K562 (cell line): ENCODE data around the gene OR2V2. TPM values are rescaled to one million over a fixed set of nuclear protein-coding genes. Genes with fewer than 3 reads are reported as not detected.
A peak's percentile ranks its signal among the peaks of the same experiment; 100 is the strongest.

Experiments
- ATAC-seq: fragments of 200-7000 bp; cut with Tn5 transposase; 3 replicates; pipeline ENCODE4 v1.9.1; 2020; ENCODE audit warnings: moderate library complexity
- BruUV-seq: library from RNA; stranded (reverse); fragments of 400-500 nt; replicated peaks from 2 replicates; lab custom pipeline; 2021; lab: Mats Ljungman, UMichigan
- CTCF ChIA-PET: fragments of 300-600 bp; formaldehyde crosslinking; extraction: SDS; loops from one replicate; lab custom pipeline; 2021; ENCODE audit warnings: low intra/inter-chr PET ratio; lab: Yijun Ruan, JAX
- POLR2A ChIA-PET: fragments of 300-600, 350-650 bp; sonication (Branson Sonifier 250); formaldehyde crosslinking; extraction: SDS; loops from one replicate; lab custom pipeline; 2021; ENCODE audit warnings: antibody characterized with exemption, inconsistent platforms; lab: Yijun Ruan, JAX
- DNase-seq, 4 experiments: peaks; one replicate each; pipeline versions ENCODE4 v3.0.0 to v3.0.0-alpha.2; 2011 to 2018; ENCODE audit warnings: low spot score in 3 of 4, mixed read lengths in 3 of 4; ENCODE audit errors: extremely low read depth in 1 of 4
- FAIRE-seq: peaks from 2 replicates; lab custom pipeline; 2011; peaks lifted over from hg19 to GRCh38; lab: Jason Lieb, UNC
- H2AFZ ChIP-seq: 2 replicates; pipeline ENCODE4 v1.6.0; 2011; ENCODE audit warnings: low read depth, low read length, control low read depth, inconsistent platforms
- H3K27ac ChIP-seq: fragments of 200-600 bp; 3 replicates; pipeline ENCODE4 v1.8.0; 2011; ENCODE audit warnings: low read depth, mild to moderate bottlenecking, control low read depth, inconsistent platforms, low read length, moderate library complexity, mixed read lengths; ENCODE audit errors: extremely low read depth
- H3K27me3 ChIP-seq, 2 experiments: fragments of 300-600 bp in 1 of 2; 2 replicates in 1 of 2; 3 replicates in 1 of 2; pipeline versions ENCODE4 v1.6.0 to v1.8.0; 2011; ENCODE audit warnings: inconsistent platforms in 2 of 2, low read length in 2 of 2, mild to moderate bottlenecking in 1 of 2, mixed read lengths in 1 of 2, moderate library complexity in 1 of 2; ENCODE audit not compliant: control insufficient read depth in 2 of 2, insufficient read depth in 2 of 2
- H3K36me3 ChIP-seq: fragments of 300-600 bp; 3 replicates; pipeline ENCODE4 v1.8.0; 2011; ENCODE audit warnings: mild to moderate bottlenecking, low read length, inconsistent platforms; ENCODE audit not compliant: control insufficient read depth, insufficient read depth
- H3K4me1 ChIP-seq, 2 experiments: fragments of 200-600 bp in 1 of 2; replicated peaks in 1 of 2; 2 replicates in 1 of 2; 3 replicates in 1 of 2; pipeline versions ENCODE4 v1.5.1 to v1.8.0; 2011; ENCODE audit warnings: inconsistent platforms in 2 of 2, low read length in 2 of 2, mild to moderate bottlenecking in 1 of 2, mixed read lengths in 1 of 2, moderate library complexity in 1 of 2; ENCODE audit not compliant: control insufficient read depth in 2 of 2, insufficient read depth in 2 of 2
- H3K4me2 ChIP-seq: 2 replicates; pipeline ENCODE4 v1.6.1; 2011; ENCODE audit warnings: low read length, control low read depth, inconsistent platforms, mixed read lengths; ENCODE audit not compliant: insufficient read depth
- H3K4me3 ChIP-seq: fragments of 200-600 bp; sonication (generic), shearing (Covaris generic); 2 replicates; pipeline ENCODE4 v1.5.1; 2016; ENCODE audit warnings: control low read depth, inconsistent platforms
- H3K79me2 ChIP-seq: fragments of 200-600 bp; 3 replicates; pipeline ENCODE4 v1.8.0; 2011; ENCODE audit warnings: low read length, inconsistent platforms; ENCODE audit not compliant: control insufficient read depth, insufficient read depth
- H3K9ac ChIP-seq, 2 experiments: 2 replicates each; pipeline versions ENCODE4 v1.6.0 to v1.6.1; 2011; ENCODE audit warnings: low read depth in 2 of 2, low read length in 2 of 2, control low read depth in 1 of 2, inconsistent platforms in 1 of 2, mild to moderate bottlenecking in 1 of 2, mixed read lengths in 1 of 2; ENCODE audit not compliant: insufficient read depth in 1 of 2
- H3K9me1 ChIP-seq: one replicate; pipeline ENCODE4 v1.6.0; 2011; ENCODE audit warnings: inconsistent platforms, mild to moderate bottlenecking, low read length, moderate library complexity; ENCODE audit not compliant: control insufficient read depth, insufficient read depth
- H3K9me3 ChIP-seq: replicated peaks from 2 replicates; pipeline ENCODE4 v1.5.1; 2011; ENCODE audit warnings: low read depth, low read length, inconsistent platforms; ENCODE audit not compliant: control insufficient read depth, insufficient read depth
- H4K20me1 ChIP-seq: replicated peaks from 2 replicates; pipeline ENCODE4 v1.6.1; 2011; ENCODE audit warnings: low read length, inconsistent platforms, mixed read lengths; ENCODE audit not compliant: control insufficient read depth, insufficient read depth
- ATF7 ChIP-seq: fragments of 450-650 bp; IDR thresholded peaks from 2 replicates; pipeline ENCODE4 v1.7.1; 2014; ENCODE audit warnings: mild to moderate bottlenecking, moderate library complexity
- CBX1 ChIP-seq: sonication (generic); IDR thresholded peaks from 2 replicates; pipeline ENCODE4 v1.6.1; 2016; ENCODE audit warnings: antibody characterized with exemption, low read depth, mild to moderate bottlenecking
- DNMT1 ChIP-seq: fragments of 450-650 bp; IDR thresholded peaks from 2 replicates; pipeline ENCODE4 v1.6.1; 2016; ENCODE audit warnings: antibody characterized with exemption, mild to moderate bottlenecking
- E2F4 ChIP-seq: sonication (generic); formaldehyde crosslinking; IDR thresholded peaks from 2 replicates; pipeline ENCODE4 v1.8.0; 2022; ENCODE audit warnings: mild to moderate bottlenecking, low read depth, missing genetic modification reagents
- HMGN3 ChIP-seq: IDR thresholded peaks from 2 replicates; pipeline ENCODE4 v1.6.1; 2011; ENCODE audit warnings: borderline replicate concordance, low read depth, mild to moderate bottlenecking, mixed read lengths, low read length; ENCODE audit not compliant: insufficient read length; ENCODE audit errors: extremely low read depth
- HNRNPLL ChIP-seq: fragments of 200-400 bp; formaldehyde crosslinking; IDR thresholded peaks from 2 replicates; pipeline ENCODE4 v1.6.1; 2017; ENCODE audit warnings: low read length, low read depth, mild to moderate bottlenecking; ENCODE audit not compliant: poor library complexity, severe bottlenecking
- IFI16 ChIP-seq: fragments of 250-450 bp; sonication (Bioruptor Pico); IDR thresholded peaks from 2 replicates; pipeline ENCODE4 v2.1.2; 2022; ENCODE audit warnings: mild to moderate bottlenecking, inconsistent platforms
- KLF13 ChIP-seq: fragments of 450-650 bp; IDR thresholded peaks from 2 replicates; pipeline ENCODE4 v1.6.1; 2016; ENCODE audit warnings: missing genetic modification characterization, low read depth, mild to moderate bottlenecking, missing compliant biosample characterization, moderate library complexity, borderline replicate concordance
- MECOM ChIP-seq: fragments of 250-450 bp; sonication (Bioruptor Pico); IDR thresholded peaks from 2 replicates; pipeline ENCODE4 v1.8.0; 2022; ENCODE audit warnings: inconsistent platforms
- MED1 ChIP-seq: sonication (generic); formaldehyde crosslinking; IDR thresholded peaks from 2 replicates; pipeline ENCODE4 v1.8.1; 2023; ENCODE audit warnings: missing genetic modification reagents, borderline replicate concordance
- POLR2AphosphoS5 ChIP-seq: IDR thresholded peaks from 2 replicates; pipeline ENCODE4 v1.6.1; 2011; ENCODE audit warnings: mild to moderate bottlenecking, low read depth, low read length, moderate library complexity; ENCODE audit not compliant: control insufficient read depth, insufficient read depth
- RBFOX2 ChIP-seq: fragments of 200-400 bp; formaldehyde crosslinking; IDR thresholded peaks from 2 replicates; pipeline ENCODE4 v1.6.1; 2017; ENCODE audit warnings: low read depth, mild to moderate bottlenecking, low read length, moderate library complexity
- RHOXF2B ChIP-seq: fragments of 250-450 bp; sonication (Bioruptor Pico); conservative IDR thresholded peaks from 2 replicates; pipeline ENCODE4 v1.5.1; 2021
- SAFB2 ChIP-seq: fragments of 200-400 bp; formaldehyde crosslinking; IDR thresholded peaks from 2 replicates; pipeline ENCODE4 v1.6.1; 2018; ENCODE audit warnings: borderline replicate concordance, low read length, low read depth, moderate library complexity; ENCODE audit not compliant: severe bottlenecking
- SMARCE1 ChIP-seq: fragments of 450-650 bp; IDR thresholded peaks from 2 replicates; pipeline ENCODE4 v1.7.1; 2016; ENCODE audit warnings: mild to moderate bottlenecking
- TAF9B ChIP-seq: fragments of 450-650 bp; IDR thresholded peaks from 2 replicates; pipeline ENCODE4 v1.6.1; 2018; ENCODE audit warnings: mild to moderate bottlenecking; ENCODE audit not compliant: partially characterized antibody
- ZBTB7A ChIP-seq: IDR thresholded peaks from 2 replicates; pipeline ENCODE4 v1.6.1; 2011; ENCODE audit warnings: low read depth, mild to moderate bottlenecking, low read length, moderate library complexity, borderline replicate concordance; ENCODE audit not compliant: control insufficient read depth
- ZNF551 ChIP-seq: fragments of 250-450 bp; sonication (Bioruptor Pico); IDR thresholded peaks from 2 replicates; pipeline ENCODE4 v1.5.0; 2021; ENCODE audit warnings: mild to moderate bottlenecking, moderate library complexity
- WGBS: fragments of 100-300 bp; shearing (Covaris generic); methylation state at CpG from one replicate; pipeline ENCODE4 v1.1.6; 2016; ENCODE audit warnings: low coverage, mixed read lengths; ENCODE audit not compliant: insufficient coverage; ENCODE audit errors: missing lambda C conversion rate; 5-methylcytosine and 5-hydroxymethylcytosine counted together
- in situ Hi-C: fragments of 300-500 bp; cut with MboI; formaldehyde crosslinking; loops from 4 replicates; pipeline ENCODE4 v1.15.0; 2018; ENCODE audit warnings: inconsistent platforms, mixed read lengths
- intact Hi-C: fragments of 100-400 bp; cut with micrococcal nuclease; formaldehyde crosslinking; loops from 2 replicates; pipeline ENCODE4 v1.14.2; 2022
- polyA plus RNA-seq, 8 experiments: library from polyadenylated mRNA; depleted of rRNA in 4 of 8; stranded (reverse) in 5 of 8; unstranded in 3 of 8; fragments of >200 nt; fragmentation: Nextera tagmentation in 2 of 8; fragmentation: Illumina TruSeq in 1 of 8; extraction: Ambion mirVana in 2 of 8; extraction: Trizol in 1 of 8; gene quantifications; 2 replicates each; pipeline versions ENCODE4 v1.2.1 to v1.2.3, GENCODE V29; 2011 to 2014; ENCODE audit warnings: inconsistent platforms in 1 of 8, missing spikeins in 1 of 8
- total RNA-seq, 7 experiments: library from RNA; depleted of rRNA in 6 of 7; stranded (reverse); fragments of >200 nt in 6 of 7; fragmentation: Illumina TruSeq in 2 of 7; extraction: Trizol in 2 of 7; gene quantifications; 2 replicates each; pipeline versions ENCODE4 v1.2.1 to v1.2.3, GENCODE V29; 2011 to 2021; ENCODE audit warnings: low replicate concordance in 1 of 7
- TF ChIP-seq, protein P1 (sequence below): fragments of 200-400 bp; formaldehyde crosslinking; IDR thresholded peaks from 2 replicates; pipeline ENCODE4 v1.6.1; 2017; ENCODE audit warnings: mild to moderate bottlenecking, low read depth, low read length, moderate library complexity

The OR2V2 gene
- total and polyA plus RNA-seq, 9 of the 15 experiments (the other 6 are each of a cell fraction or from before 2014, with no cell fraction given): 0.01 TPM; not detected in 8

- ChIA-PET POLR2A (interaction anchor here (0.6 to 1.3 kb wide), 3 partner anchors 37 to 66 kb away, joined by 3 read pairs; no protein-coding TSS in a partner anchor), CTCF (no interaction called here)
- peak overlapping the region; percentile 93 for H3K4me2 ChIP-seq
- FAIRE-seq (no peak), DNase-seq (peak in 3 of 4 experiments; percentile 39 to 61 (median 50)), ATAC-seq (peak; percentile 64)
- no peaks in the 10 kb centered on the region for H3K27me3 ChIP-seq
- 19% methylated on average over 30 of the region's 33 CpGs for WGBS
- H2AFZ ChIP-seq: peak overlapping the region; percentile 99
- BruUV-seq: no TSS peak
- H3K36me3 ChIP-seq: no peaks in the 10 kb centered on the region
- peak overlapping the region; percentile 47 for H3K4me3 ChIP-seq
- H3K9me1 ChIP-seq: no peaks in the 10 kb centered on the region
- intact Hi-C loops: loop anchor here (5.0 kb wide), 1 partner anchor 47 kb away; no protein-coding TSS in a partner anchor
- no peaks in the 10 kb centered on the region for H3K79me2 ChIP-seq
- peak overlapping the region; percentile 77 for H3K27ac ChIP-seq
- peak overlapping the region; percentile 57 to 95 for H3K9ac ChIP-seq
- H4K20me1 ChIP-seq: no peaks in the 10 kb centered on the region
- no peaks in the 10 kb centered on the region for H3K9me3 ChIP-seq
- peaks cover 29% of the 10 kb centered on the region in 2 experiments; a peak in 4 of 5 replicates for H3K4me1 ChIP-seq
- in situ Hi-C loops: no loop called here
- TF ChIP-seq CBX1 (0 out of 2 replicates have a peak, but pooled peaks have one; percentile 14), HMGN3 (peak; percentile 18), SAFB2 (no peak), ATF7 (0 out of 2 replicates have a peak, but pooled peaks have one; percentile 10), E2F4 (CRISPR knock-in tag) (no peak), POLR2AphosphoS5 (no peak), RHOXF2B (CRISPR knock-in tag) (no peak), MECOM (no peak), HNRNPLL (no peak), IFI16 (CRISPR knock-in tag) (no peak), DNMT1 (no peak), RBFOX2 (peak; percentile 10; the same call in 1 of the 2 replicates), KLF13 (no peak), ZBTB7A (peak; percentile 32; the same call in 1 of the 2 replicates), MED1 (CRISPR knock-in tag) (no peak), SMARCE1 (peak; percentile 8; the same call in 1 of the 2 replicates), ZNF551 (CRISPR knock-in tag) (no peak), TAF9B (no peak)
- TF ChIP-seq, protein P1, sequence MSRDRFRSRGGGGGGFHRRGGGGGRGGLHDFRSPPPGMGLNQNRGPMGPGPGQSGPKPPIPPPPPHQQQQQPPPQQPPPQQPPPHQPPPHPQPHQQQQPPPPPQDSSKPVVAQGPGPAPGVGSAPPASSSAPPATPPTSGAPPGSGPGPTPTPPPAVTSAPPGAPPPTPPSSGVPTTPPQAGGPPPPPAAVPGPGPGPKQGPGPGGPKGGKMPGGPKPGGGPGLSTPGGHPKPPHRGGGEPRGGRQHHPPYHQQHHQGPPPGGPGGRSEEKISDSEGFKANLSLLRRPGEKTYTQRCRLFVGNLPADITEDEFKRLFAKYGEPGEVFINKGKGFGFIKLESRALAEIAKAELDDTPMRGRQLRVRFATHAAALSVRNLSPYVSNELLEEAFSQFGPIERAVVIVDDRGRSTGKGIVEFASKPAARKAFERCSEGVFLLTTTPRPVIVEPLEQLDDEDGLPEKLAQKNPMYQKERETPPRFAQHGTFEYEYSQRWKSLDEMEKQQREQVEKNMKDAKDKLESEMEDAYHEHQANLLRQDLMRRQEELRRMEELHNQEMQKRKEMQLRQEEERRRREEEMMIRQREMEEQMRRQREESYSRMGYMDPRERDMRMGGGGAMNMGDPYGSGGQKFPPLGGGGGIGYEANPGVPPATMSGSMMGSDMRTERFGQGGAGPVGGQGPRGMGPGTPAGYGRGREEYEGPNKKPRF: no peak
Observed at GRCh38 chr5:181170237-181170825, 22.9 kb downstream of the OR2V2 start.
